CD8-positive, alpha-beta memory T cell (primary cell): ENCODE data around the gene ODAD3. TPM values are rescaled to one million over a fixed set of nuclear protein-coding genes. Genes with fewer than 3 reads are reported as not detected.
A peak's percentile ranks its signal among the peaks of the same experiment; 100 is the strongest.

Experiments used
- CTCF ChIA-PET: fragments of 350-600 bp; sonication (Branson Sonifier 250); formaldehyde crosslinking; loops from one replicate; lab custom pipeline; 2021; ENCODE audit warnings: antibody characterized with exemption; lab: Charles Lee
- POLR2A ChIA-PET: fragments of 350-600 bp; sonication (Branson Sonifier 250); formaldehyde crosslinking; loops from one replicate; lab custom pipeline; 2021; ENCODE audit warnings: antibody characterized with exemption; lab: Charles Lee
- DNase-seq, 5 donors: peaks; one replicate each; pipeline versions ENCODE4 v3.0.0 to v3.0.0-alpha.2; 2020 to 2022; ENCODE audit warnings: mixed read lengths in 1 of 5
- H3K27ac ChIP-seq: one replicate; pipeline ENCODE4 v1.7.0; 2013; ENCODE audit warnings: low read depth, mild to moderate bottlenecking, low read length, moderate library complexity
- H3K27me3 ChIP-seq: 2 replicates; pipeline ENCODE4 v1.7.0; 2013; ENCODE audit warnings: low read length, mild to moderate bottlenecking; ENCODE audit not compliant: insufficient read depth, poor library complexity, severe bottlenecking
- H3K36me3 ChIP-seq: 2 replicates; pipeline ENCODE4 v1.7.0; 2013; ENCODE audit warnings: mild to moderate bottlenecking, low read length, moderate library complexity; ENCODE audit not compliant: insufficient read depth
- H3K4me1 ChIP-seq: 2 replicates; pipeline ENCODE4 v1.7.0; 2013; ENCODE audit warnings: mild to moderate bottlenecking, low read length, moderate library complexity; ENCODE audit not compliant: insufficient read depth
- H3K4me3 ChIP-seq: 2 replicates; pipeline ENCODE4 v1.7.0; 2013; ENCODE audit warnings: mild to moderate bottlenecking, low read length
- H3K9me3 ChIP-seq: 2 replicates; pipeline ENCODE4 v1.7.0; 2013; ENCODE audit warnings: mild to moderate bottlenecking, low read length
- H3K27ac Mint-ChIP-seq, 8 donors: one replicate each; pipeline ENCODE4 v1.8.0; 2020 to 2021; ENCODE audit warnings: mixed read lengths in 8 of 8, mild to moderate bottlenecking in 6 of 8, inconsistent platforms in 3 of 8, moderate library complexity in 3 of 8
- H3K27me3 Mint-ChIP-seq, 2 donors: one replicate each; pipeline ENCODE4 v1.8.0; 2020 to 2021; ENCODE audit warnings: mixed read lengths in 2 of 2, mild to moderate bottlenecking in 1 of 2, moderate library complexity in 1 of 2
- H3K36me3 Mint-ChIP-seq, 3 donors: one replicate each; pipeline ENCODE4 v1.8.0; 2020 to 2021; ENCODE audit warnings: mixed read lengths in 3 of 3, inconsistent platforms in 1 of 3, mild to moderate bottlenecking in 1 of 3
- H3K4me1 Mint-ChIP-seq, 3 donors: one replicate each; pipeline ENCODE4 v1.8.0; 2020 to 2021; ENCODE audit warnings: mixed read lengths in 3 of 3, inconsistent platforms in 1 of 3, mild to moderate bottlenecking in 1 of 3
- H3K4me3 Mint-ChIP-seq, 7 donors: one replicate each; pipeline ENCODE4 v1.8.0; 2020 to 2021; ENCODE audit warnings: mixed read lengths in 7 of 7, mild to moderate bottlenecking in 6 of 7, moderate library complexity in 4 of 7, inconsistent platforms in 2 of 7
- H3K9me3 Mint-ChIP-seq, 5 donors: one replicate each; pipeline ENCODE4 v1.8.0; 2020 to 2022; ENCODE audit warnings: mixed read lengths in 5 of 5, mild to moderate bottlenecking in 3 of 5, moderate library complexity in 2 of 5, inconsistent platforms in 1 of 5
- polyA plus RNA-seq: library from polyadenylated mRNA; unstranded; fragments of 300-500 nt; fragmentation: Illumina TruSeq; gene quantifications from one replicate; pipeline ENCODE4 v1.2.3, GENCODE V29; 2021
- total RNA-seq, 2 experiments: library from RNA; stranded (reverse); gene quantifications; one replicate each; pipeline ENCODE4 v1.2.3, GENCODE V29; 2021

The ODAD3 gene
- total and polyA plus RNA-seq, 3 experiments from 2014 or later: 0.11 to 0.24 TPM; not detected in 1

DNA sequence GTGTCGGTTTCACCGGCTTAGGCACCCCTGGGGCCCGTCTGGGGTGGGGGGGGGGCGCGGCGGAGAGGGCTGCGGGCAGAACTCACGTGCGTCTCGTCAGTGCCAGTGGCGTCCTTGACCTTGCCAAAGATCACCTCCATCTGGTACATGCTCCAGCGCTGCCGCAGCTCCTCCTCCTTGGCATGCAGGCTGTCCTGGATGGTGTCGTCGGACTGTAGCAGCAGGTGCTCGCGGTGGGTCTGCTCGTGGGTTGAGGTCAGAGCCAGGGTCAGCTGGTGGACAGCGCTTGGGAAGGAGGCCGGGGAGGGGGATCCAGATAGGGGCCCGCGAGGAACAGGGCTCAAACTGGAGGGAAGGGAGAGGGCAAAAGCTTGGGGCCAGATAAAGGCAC, 11.1 kb downstream of the ODAD3 start:
- H3K27ac ChIP-seq: no peak overlapping the region
- H3K27ac Mint-ChIP-seq: peak overlapping the region in 1 of 8 donors; percentile 16
- POLR2A ChIA-PET: no interaction called here
- peaks cover 37% of the 10 kb centered on the region for H3K4me1 ChIP-seq
- H3K36me3 ChIP-seq: no peaks in the 10 kb centered on the region
- CTCF ChIA-PET: interaction anchor here (1.2 to 1.9 kb wide), 2 partner anchors 12 to 59 kb away, joined by 4 to 5 read pairs; partner anchors contain the start of gene PRKCSH
- no peak overlapping the region for H3K4me3 ChIP-seq
- H3K36me3 Mint-ChIP-seq: no peaks in the 10 kb centered on the region
- peaks cover 30 to 42% (median 36%) of the 10 kb centered on the region in 3 donors for H3K4me1 Mint-ChIP-seq
- no peaks in the 10 kb centered on the region for H3K9me3 Mint-ChIP-seq
- no peak for DNase-seq
- H3K27me3 ChIP-seq: peaks cover 36% of the 10 kb centered on the region
- H3K4me3 Mint-ChIP-seq: peak overlapping the region in 3 of 7 donors; percentile 6 to 81 (median 48)
- no peaks in the 10 kb centered on the region for H3K9me3 ChIP-seq
- H3K27me3 Mint-ChIP-seq: peaks cover 39 to 46% of the 10 kb centered on the region in 2 donors

DNA sequence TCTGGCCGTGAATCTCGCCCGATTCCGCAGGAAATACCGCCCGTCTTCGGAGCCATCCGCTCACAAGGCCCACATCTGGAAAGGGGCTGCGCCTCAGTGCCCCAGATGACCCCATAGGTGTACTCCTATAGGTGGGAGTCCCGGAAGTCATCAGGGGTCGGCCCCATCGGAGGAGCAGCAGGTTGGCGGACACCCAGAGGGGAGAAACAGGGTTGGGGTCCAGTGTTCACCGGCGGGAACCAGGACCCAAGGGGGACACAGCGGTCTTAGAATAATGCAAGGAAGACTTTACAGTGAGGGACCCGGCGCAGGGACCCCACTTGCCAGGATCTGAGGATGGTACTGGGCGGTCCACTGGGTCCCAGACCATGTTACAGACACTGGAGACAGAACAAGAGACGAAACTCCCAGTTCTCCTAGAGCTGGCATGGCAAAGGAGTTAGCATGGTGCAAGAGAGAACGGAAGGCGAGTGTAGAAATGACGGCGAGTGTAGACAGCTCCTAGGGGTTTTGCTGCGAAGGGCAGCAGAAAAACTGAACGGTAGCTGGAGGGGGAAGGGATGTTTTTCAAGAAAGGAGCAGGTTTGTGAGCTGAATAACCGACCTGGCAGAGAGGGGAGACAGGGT, 11.6 kb downstream of the ODAD3 start:
- H3K36me3 Mint-ChIP-seq: no peaks in the 10 kb centered on the region
- ChIA-PET CTCF (interaction anchor here (1.2 to 1.9 kb wide), 2 partner anchors 12 to 59 kb away, joined by 4 to 5 read pairs; partner anchors contain the start of gene PRKCSH), POLR2A (interaction anchor here (1.0 kb wide), 1 partner anchor 42 kb away, joined by 4 read pairs; no protein-coding TSS in a partner anchor)
- no peaks in the 10 kb centered on the region for H3K9me3 Mint-ChIP-seq
- DNase-seq: no peak
- Histone ChIP-seq H3K27me3 (peaks cover 36% of the 10 kb centered on the region), H3K36me3 (no peaks in the 10 kb centered on the region), H3K27ac (no peak overlapping the region), H3K4me1 (peaks cover 37% of the 10 kb centered on the region), H3K4me3 (peak overlapping the region; percentile 43), H3K9me3 (no peaks in the 10 kb centered on the region)
- H3K4me1 Mint-ChIP-seq: peaks cover 32 to 47% (median 37%) of the 10 kb centered on the region in 3 donors
- H3K27ac Mint-ChIP-seq: peak overlapping the region in 2 of 8 donors; percentile 11 to 16
- peaks cover 41 to 51% of the 10 kb centered on the region in 2 donors for H3K27me3 Mint-ChIP-seq
- peak overlapping the region; percentile 39 to 86 (median 80) for H3K4me3 Mint-ChIP-seq

DNA sequence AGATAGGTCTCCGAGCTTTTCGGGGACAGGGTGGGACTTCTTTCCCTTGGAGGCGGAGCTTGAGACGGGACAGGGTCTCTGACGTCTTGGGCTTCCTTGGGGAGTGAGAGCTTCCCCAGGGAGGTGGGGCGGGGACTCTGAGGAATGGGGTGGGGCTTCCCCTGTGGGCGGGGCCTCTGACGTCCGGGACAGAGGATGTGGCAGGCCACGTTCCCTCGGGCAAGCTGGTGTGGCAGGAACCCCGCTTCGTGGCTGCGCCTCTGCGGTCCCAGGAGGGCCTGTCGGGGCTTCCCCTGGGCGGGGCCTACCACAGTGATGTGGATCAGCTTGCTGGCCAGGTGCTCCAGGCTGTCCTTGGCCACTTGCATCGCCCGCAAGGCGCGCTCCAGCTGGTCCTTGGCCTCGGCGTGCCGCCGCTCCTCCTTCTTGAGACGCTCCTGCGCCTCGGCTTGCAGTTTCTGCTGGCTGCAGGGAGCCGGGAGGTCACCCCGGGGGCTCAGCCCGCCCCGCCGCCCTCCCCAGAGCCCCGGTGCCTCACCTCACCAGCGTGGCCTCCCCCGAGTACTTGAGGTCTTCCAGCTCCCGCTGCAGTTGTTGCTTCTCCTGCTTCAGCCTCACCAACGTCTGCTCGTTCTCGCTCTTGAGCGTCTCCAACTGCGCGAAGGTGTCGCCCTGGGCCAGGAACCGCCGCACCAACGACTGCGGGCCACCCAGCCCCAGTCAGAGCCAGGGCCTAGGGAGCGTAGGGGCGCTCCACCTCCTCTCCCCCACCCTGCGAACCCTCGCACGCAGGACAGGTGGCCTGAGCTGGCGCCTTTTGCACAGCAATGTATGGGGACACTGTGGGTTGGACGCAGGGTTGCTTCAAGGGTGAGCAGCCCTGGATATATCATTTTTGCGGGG, 12.5 kb downstream of the ODAD3 start:
- H3K9me3 Mint-ChIP-seq: no peaks in the 10 kb centered on the region
- POLR2A ChIA-PET: interaction anchor here (1.0 kb wide), 1 partner anchor 41 kb away, joined by 4 read pairs; no protein-coding TSS in a partner anchor
- no peaks in the 10 kb centered on the region for H3K9me3 ChIP-seq
- peak; percentile 52 to 77 (median 69) for DNase-seq
- peaks cover 43 to 58% of the 10 kb centered on the region in 2 donors for H3K27me3 Mint-ChIP-seq
- peaks cover 32 to 51% (median 37%) of the 10 kb centered on the region in 3 donors for H3K4me1 Mint-ChIP-seq
- H3K36me3 ChIP-seq: no peaks in the 10 kb centered on the region
- peaks cover 36% of the 10 kb centered on the region for H3K27me3 ChIP-seq
- CTCF ChIA-PET: interaction anchor here (1.6 to 2.0 kb wide), 3 partner anchors 39 to 60 kb away, joined by 5 to 10 read pairs (median 5); no protein-coding TSS in a partner anchor
- peak overlapping the region; percentile 70 to 86 (median 80) for H3K4me3 Mint-ChIP-seq
- peak overlapping the region; percentile 43 for H3K4me3 ChIP-seq
- peaks cover 37% of the 10 kb centered on the region for H3K4me1 ChIP-seq
- no peaks in the 10 kb centered on the region for H3K36me3 Mint-ChIP-seq
- H3K27ac ChIP-seq: no peak overlapping the region
- H3K27ac Mint-ChIP-seq: peak overlapping the region in 5 of 8 donors; percentile 43 to 78 (median 50)

DNA sequence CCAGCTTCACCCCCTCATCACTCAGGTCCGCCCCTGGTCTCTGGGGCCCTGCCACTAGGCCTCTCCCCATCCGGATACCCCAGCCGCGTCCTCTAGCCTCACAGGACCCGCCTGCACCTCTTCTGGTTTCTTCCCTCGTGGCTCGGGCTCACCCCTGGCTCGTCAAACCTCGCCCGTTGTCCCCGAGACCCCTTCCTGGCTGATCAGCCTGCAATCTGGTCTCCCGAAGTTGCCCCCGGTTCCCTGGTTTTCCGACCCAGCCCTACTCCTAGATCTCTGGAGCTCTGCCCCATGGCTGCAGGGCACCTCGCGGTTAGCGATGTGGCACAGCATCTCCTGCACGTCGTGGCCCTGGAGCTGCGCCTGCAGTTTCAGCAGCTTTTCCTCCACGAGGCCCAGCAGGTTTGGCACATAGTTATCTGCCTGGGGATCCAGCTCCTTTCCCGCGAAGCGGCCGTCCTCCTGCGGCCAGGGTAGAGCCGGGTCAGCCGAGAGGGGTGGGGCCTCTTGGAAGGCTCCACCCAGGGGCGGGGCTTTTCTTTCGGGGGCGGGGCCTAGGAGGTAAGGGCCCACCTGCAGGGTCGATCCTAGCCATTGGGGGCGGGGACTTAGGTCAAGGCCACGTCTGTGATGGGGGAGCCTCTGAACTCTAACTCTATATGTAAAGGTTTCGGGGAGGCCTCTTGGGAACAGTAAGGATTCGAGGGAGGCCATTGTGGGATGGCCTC, 13.4 kb downstream of the ODAD3 start:
- peaks cover 36% of the 10 kb centered on the region for H3K27me3 ChIP-seq
- Mint-ChIP-seq H3K27ac (peak overlapping the region in 5 of 8 donors; percentile 12 to 68 (median 47)), H3K4me1 (peaks cover 32 to 51% (median 37%) of the 10 kb centered on the region in 3 donors), H3K36me3 (no peaks in the 10 kb centered on the region), H3K27me3 (peaks cover 46 to 60% of the 10 kb centered on the region in 2 donors), H3K4me3 (peak overlapping the region; percentile 60 to 88 (median 79)), H3K9me3 (no peaks in the 10 kb centered on the region)
- CTCF ChIA-PET: interaction anchor here (0.7 to 2.0 kb wide), 4 partner anchors 14 to 47 kb away, joined by 3 to 10 read pairs (median 4); partner anchors contain the start of genes ODAD3, PRKCSH and SWSAP1
- peaks cover 37% of the 10 kb centered on the region for H3K4me1 ChIP-seq
- H3K4me3 ChIP-seq: peak overlapping the region; percentile 43
- POLR2A ChIA-PET: interaction anchor here (0.7 kb wide), 1 partner anchor 39 kb away, joined by 3 read pairs; no protein-coding TSS in a partner anchor
- no peaks in the 10 kb centered on the region for H3K9me3 ChIP-seq
- H3K27ac ChIP-seq: no peak overlapping the region
- H3K36me3 ChIP-seq: no peaks in the 10 kb centered on the region
- peak in 4 of 5 donors; percentile 26 to 62 (median 36) for DNase-seq

DNA sequence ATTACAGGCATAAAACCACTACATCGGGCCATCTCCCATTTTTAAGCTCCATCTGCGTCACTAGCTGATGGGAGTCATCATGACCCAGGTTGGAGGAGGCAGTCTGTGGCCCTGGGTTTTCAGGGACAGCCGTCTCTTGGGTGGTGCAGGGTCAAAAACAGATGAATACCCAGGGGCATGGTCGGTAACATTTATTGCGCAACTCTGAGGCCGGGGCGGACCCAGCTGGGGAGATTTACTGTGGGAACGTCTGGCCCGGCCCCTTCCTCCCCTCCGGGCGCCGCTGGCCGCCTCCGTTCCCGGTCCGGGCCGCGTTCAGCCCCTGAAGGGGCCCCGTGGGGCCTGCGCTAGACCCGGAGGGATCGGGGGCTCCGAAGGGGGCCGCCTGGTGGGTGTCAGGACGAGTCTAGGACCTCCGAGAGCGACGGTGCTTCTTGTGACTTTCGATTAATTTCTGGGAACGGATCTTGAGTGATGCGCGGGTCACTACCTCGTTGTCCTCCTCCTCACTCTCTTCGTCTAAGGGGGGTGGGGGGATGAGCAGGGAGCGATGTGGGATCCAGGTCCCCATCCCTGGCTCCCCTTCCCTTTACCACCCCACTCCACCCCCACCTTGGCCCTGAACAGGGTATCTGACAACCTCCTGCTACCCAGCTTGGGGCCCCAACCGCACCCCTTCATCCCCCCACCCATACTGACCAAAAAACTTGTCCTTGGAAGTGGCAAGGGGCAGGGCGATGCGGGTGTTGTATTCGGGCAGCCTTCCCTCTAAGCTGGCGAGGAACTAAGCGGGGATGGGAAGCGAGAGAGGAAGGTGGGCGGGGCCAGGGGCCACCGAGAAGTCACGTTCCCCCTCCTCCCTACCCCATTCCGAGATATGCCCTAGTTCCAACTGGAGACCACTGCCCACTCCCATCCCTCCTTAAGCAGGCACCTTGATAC, 14.2 kb downstream of the ODAD3 start:
- DNase-seq: no peak
- Mint-ChIP-seq H3K27ac (peak overlapping the region in 3 of 8 donors; percentile 9 to 67 (median 50)), H3K4me3 (peak overlapping the region; percentile 43 to 88 (median 79)), H3K4me1 (peaks cover 32 to 51% (median 37%) of the 10 kb centered on the region in 3 donors), H3K36me3 (no peaks in the 10 kb centered on the region), H3K9me3 (no peaks in the 10 kb centered on the region), H3K27me3 (peaks cover 46 to 63% of the 10 kb centered on the region in 2 donors)
- POLR2A ChIA-PET: interaction anchor here (0.6 to 0.8 kb wide), 3 partner anchors 15 to 1637 kb away, joined by 3 to 4 read pairs (median 3); partner anchors contain the start of gene PRKCSH
- no peak overlapping the region for H3K27ac ChIP-seq
- peaks cover 37% of the 10 kb centered on the region for H3K4me1 ChIP-seq
- H3K9me3 ChIP-seq: no peaks in the 10 kb centered on the region
- peaks cover 36% of the 10 kb centered on the region for H3K27me3 ChIP-seq
- CTCF ChIA-PET: interaction anchor here (0.7 to 2.0 kb wide), 4 partner anchors 15 to 47 kb away, joined by 3 to 10 read pairs (median 4); partner anchors contain the start of genes ODAD3, PRKCSH and SWSAP1
- no peaks in the 10 kb centered on the region for H3K36me3 ChIP-seq
- no peak overlapping the region for H3K4me3 ChIP-seq

DNA sequence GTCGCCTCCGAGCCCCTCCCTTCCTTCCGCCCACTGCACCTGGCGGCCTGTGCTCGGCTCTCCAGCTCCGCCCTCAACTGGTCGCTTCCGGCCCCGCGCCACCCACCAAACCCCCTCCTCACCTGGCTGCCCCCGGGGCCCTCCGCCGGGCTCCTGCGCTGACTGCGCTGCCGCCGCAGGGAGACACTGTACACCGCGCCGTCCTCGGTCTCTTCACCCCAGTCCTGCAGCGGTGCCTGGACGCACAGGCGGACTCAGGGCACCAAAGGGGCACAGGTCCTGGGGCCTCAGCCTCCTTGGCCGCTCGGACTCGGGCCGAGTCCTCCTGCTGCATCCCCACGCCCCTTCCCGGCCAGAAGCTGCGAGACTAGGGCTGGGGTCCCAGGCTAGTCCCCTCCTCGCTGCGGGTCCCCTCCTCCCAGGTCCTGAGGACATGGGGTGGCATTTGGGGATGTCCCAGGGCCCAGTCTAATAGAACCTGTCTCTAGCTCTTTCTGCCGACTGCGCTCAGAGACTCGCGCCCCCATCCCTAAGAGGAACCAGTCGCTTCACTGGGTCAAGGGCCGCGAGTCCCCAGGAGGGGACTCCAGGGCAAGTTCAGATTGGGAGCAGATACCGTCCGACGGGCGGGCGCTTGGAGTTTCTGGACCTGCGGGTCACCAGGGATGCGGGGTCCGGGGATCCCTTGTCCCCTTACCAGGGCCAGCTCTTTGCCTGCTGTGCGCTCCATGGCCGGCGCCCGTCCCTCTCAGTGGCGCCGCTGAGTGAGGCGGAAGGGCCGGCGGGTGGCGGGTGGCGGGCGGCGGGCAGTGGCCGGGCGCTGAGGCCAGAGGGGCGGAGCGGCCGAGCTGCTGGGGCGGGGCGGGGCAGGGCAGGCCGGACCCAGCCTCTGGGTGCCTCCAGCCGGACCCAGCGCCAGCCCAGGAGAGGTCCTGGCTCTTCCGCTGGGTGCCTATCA, 16.1 kb downstream of the ODAD3 start, which contains the start of gene RGL3:
Gene RGL3 (minus strand): TSS at position 766 of the 958 bp plus-strand sequence. CDS start 36 bp downstream, at position 730.
- ChIA-PET POLR2A (interaction anchor here (0.5 to 0.8 kb wide), 2 partner anchors 44 to 78 kb away, joined by 6 read pairs; no protein-coding TSS in a partner anchor), CTCF (interaction anchor here (1.0 to 1.2 kb wide), 2 partner anchors 12 to 63 kb away, joined by 3 read pairs; no protein-coding TSS in a partner anchor)
- Mint-ChIP-seq H3K27ac (peak within 1 kb of the TSS in 2 of 8 donors; percentile 43 to 82), H3K36me3 (no peaks in the 10 kb centered on the region), H3K9me3 (no peaks in the 10 kb centered on the region), H3K4me3 (peak within 1 kb of the TSS in 4 of 7 donors; percentile 19 to 74 (median 58)), H3K27me3 (peaks cover 42 to 60% of the 10 kb centered on the region in 2 donors), H3K4me1 (peaks cover 32 to 50% (median 37%) of the 10 kb centered on the region in 3 donors)
- peaks cover 36% of the 10 kb centered on the region for H3K27me3 ChIP-seq
- H3K9me3 ChIP-seq: no peaks in the 10 kb centered on the region
- no peak within 1 kb of the TSS for H3K27ac ChIP-seq
- H3K4me1 ChIP-seq: peaks cover 37% of the 10 kb centered on the region
- H3K36me3 ChIP-seq: no peaks in the 10 kb centered on the region
- DNase-seq: no peak
- no peak within 1 kb of the TSS for H3K4me3 ChIP-seq
